GM12878 (cell line): Measurements from ENCODE around the gene MEAF6. TPM values are rescaled to one million over a fixed set of nuclear protein-coding genes. Genes with fewer than 3 reads are reported as not detected.
"Not testable (repeated sequence)": the region's sequence is repeated elsewhere in the genome, so short reads cannot be mapped to it uniquely, and the experiment has no call there.

Experiments used
- ATAC-seq: fragments of 200-7000 bp; cut with Tn5 transposase; 3 replicates; pipeline ENCODE4 v1.9.1; 2020; ENCODE audit warnings: mild to moderate bottlenecking, moderate library complexity
- BruUV-seq: library from RNA; stranded (reverse); fragments of 400-500 nt; replicated peaks from 2 replicates; lab custom pipeline; 2021; lab: Mats Ljungman, UMichigan
- CTCF ChIA-PET: fragments of 300-600 bp; sonication (Branson Sonifier 250); formaldehyde crosslinking; extraction: SDS; loops from one replicate; lab custom pipeline; 2021; ENCODE audit warnings: inconsistent platforms; lab: Yijun Ruan, JAX
- POLR2A ChIA-PET: fragments of 350-600 bp; formaldehyde crosslinking; extraction: SDS; loops from one replicate; lab custom pipeline; 2021; ENCODE audit warnings: inconsistent platforms; lab: Charles Lee
- RAD21 ChIA-PET: fragments of 300-600 bp; sonication (Branson Sonifier 250); formaldehyde crosslinking; loops from one replicate; lab custom pipeline; 2023; ENCODE audit warnings: antibody characterized with exemption; ENCODE audit not compliant: unreplicated experiment; lab: Charles Lee
- SMC1A ChIA-PET: fragments of 300-600 bp; sonication (Branson Sonifier 250); formaldehyde crosslinking; loops from one replicate; lab custom pipeline; 2023; ENCODE audit not compliant: unreplicated experiment, uncharacterized antibody; lab: Charles Lee
- DNase-seq: peaks from one replicate; pipeline ENCODE4 v3.0.0-alpha.2; 2011; ENCODE audit warnings: low read depth, low spot score
- FAIRE-seq: peaks from 3 replicates; lab custom pipeline; 2011; peaks lifted over from hg19 to GRCh38; lab: Jason Lieb, UNC
- H2AFZ ChIP-seq: 2 replicates; pipeline ENCODE4 v1.6.0; 2011; ENCODE audit warnings: low read depth, low read length, control low read depth; ENCODE audit not compliant: control insufficient read depth
- H3K27ac ChIP-seq: 2 replicates; pipeline ENCODE4 v1.5.1; 2011; ENCODE audit warnings: control low read depth; ENCODE audit not compliant: control insufficient read depth, insufficient read depth
- H3K27me3 ChIP-seq, 2 experiments: replicated peaks in 1 of 2; 2 replicates each; pipeline versions ENCODE4 v1.6.0 to v1.6.1; 2011; ENCODE audit warnings: low read length in 1 of 2; ENCODE audit not compliant: control insufficient read depth in 2 of 2, insufficient read depth in 2 of 2
- H3K36me3 ChIP-seq, 2 experiments: 2 replicates each; pipeline ENCODE4 v1.5.1; 2011; ENCODE audit warnings: low read length in 1 of 2; ENCODE audit not compliant: control insufficient read depth in 2 of 2, insufficient read depth in 2 of 2
- H3K4me1 ChIP-seq: 2 replicates; pipeline ENCODE4 v1.6.1; 2011; ENCODE audit warnings: mild to moderate bottlenecking, low read length, moderate library complexity, mixed read lengths; ENCODE audit not compliant: control insufficient read depth, insufficient read depth
- H3K4me2 ChIP-seq: 2 replicates; pipeline ENCODE4 v1.6.0; 2011; ENCODE audit warnings: control low read depth; ENCODE audit not compliant: control insufficient read depth, insufficient read depth
- H3K4me3 ChIP-seq: fragments of 200-600 bp; sonication (generic); 2 replicates; pipeline ENCODE4 v1.5.1; 2016
- H3K79me2 ChIP-seq: 2 replicates; pipeline ENCODE4 v1.6.0; 2011; ENCODE audit warnings: low read length; ENCODE audit not compliant: control insufficient read depth, insufficient read depth
- H3K9ac ChIP-seq: 2 replicates; pipeline ENCODE4 v1.8.0; 2011; ENCODE audit warnings: low read length, control low read depth, mixed read lengths; ENCODE audit not compliant: control insufficient read depth, insufficient read depth
- H3K9me3 ChIP-seq: replicated peaks from 3 replicates; pipeline ENCODE4 v1.5.1; 2011; ENCODE audit warnings: mild to moderate bottlenecking, low read length; ENCODE audit not compliant: control insufficient read depth, insufficient read depth
- H4K20me1 ChIP-seq: 2 replicates; pipeline ENCODE4 v1.6.0; 2011; ENCODE audit not compliant: control insufficient read depth, insufficient read depth
- SREBF2 ChIP-seq: IDR thresholded peaks from 2 replicates; pipeline ENCODE4 v1.6.1; 2012; ENCODE audit warnings: mild to moderate bottlenecking, low read length
- WGBS: methylation state at CpG from one replicate; pipeline ENCODE4 v1.1.6; 2016; ENCODE audit warnings: low lambda C conversion rate; ENCODE audit not compliant: insufficient replicate concordance, insufficient coverage; ENCODE audit errors: missing lambda C conversion rate; 5-methylcytosine and 5-hydroxymethylcytosine counted together
- in situ Hi-C: fragments of 300-500 bp; cut with MboI; formaldehyde crosslinking; loops from 9 replicates; pipeline ENCODE4 v1.14.3; 2018; ENCODE audit warnings: mixed read lengths
- intact Hi-C: fragments of 100-400 bp; cut with micrococcal nuclease; formaldehyde crosslinking; loops from one replicate; pipeline ENCODE4 v1.14.2; 2022; ENCODE audit not compliant: unreplicated experiment
- polyA plus RNA-seq, 11 experiments: library from polyadenylated mRNA; depleted of rRNA in 4 of 11; unstranded in 6 of 11; stranded (reverse) in 5 of 11; fragments of >200 nt; fragmentation: Nextera tagmentation in 4 of 11; fragmentation: Illumina TruSeq in 1 of 11; extraction: Ambion mirVana in 4 of 11; extraction: Trizol in 1 of 11; gene quantifications; 1 replicate in 1 of 11; 2 replicates in 10 of 11; pipeline versions ENCODE4 v1.2.1 to v1.2.3, GENCODE V29; 2011 to 2016; ENCODE audit warnings: inconsistent platforms in 2 of 11, missing spikeins in 2 of 11, low read depth in 1 of 11
- total RNA-seq, 4 experiments: library from RNA; depleted of rRNA in 3 of 4; stranded (reverse); fragments of >200 nt in 3 of 4; fragmentation: Illumina TruSeq in 1 of 4; extraction: Trizol in 1 of 4; gene quantifications; 2 replicates each; pipeline versions ENCODE4 v1.2.1 to v1.2.3, GENCODE V29; 2013 to 2021

The MEAF6 gene
- total and polyA plus RNA-seq, 10 of the 15 experiments (the other 5 are each of a cell fraction or from before 2014, with no cell fraction given) = 30.8 to 75.0 (median 58.1) TPM

- H3K9ac ChIP-seq, H3K4me1 ChIP-seq, H3K27ac ChIP-seq, H3K9me3 ChIP-seq, SMC1A ChIA-PET, H3K4me2 ChIP-seq, H2AFZ ChIP-seq, H4K20me1 ChIP-seq, DNase-seq, BruUV-seq, POLR2A ChIA-PET, intact Hi-C loops, H3K27me3 ChIP-seq, RAD21 ChIA-PET, H3K79me2 ChIP-seq, FAIRE-seq, H3K36me3 ChIP-seq, H3K4me3 ChIP-seq, ATAC-seq: not testable (repeated sequence)
- CTCF ChIA-PET = interaction anchor here (1.6 kb wide), 1 partner anchor 122 kb away, joined by 3 read pairs; no protein-coding TSS in a partner anchor
- WGBS = 74% methylated on average over 12 of the region's 12 CpGs
- in situ Hi-C loops = loop anchor here (5.0 kb wide), 1 partner anchor 122 kb away; no protein-coding TSS in a partner anchor
Observed at GRCh38 chr1:37559957-37560379, 45.4 kb upstream of the MEAF6 start.

DNA sequence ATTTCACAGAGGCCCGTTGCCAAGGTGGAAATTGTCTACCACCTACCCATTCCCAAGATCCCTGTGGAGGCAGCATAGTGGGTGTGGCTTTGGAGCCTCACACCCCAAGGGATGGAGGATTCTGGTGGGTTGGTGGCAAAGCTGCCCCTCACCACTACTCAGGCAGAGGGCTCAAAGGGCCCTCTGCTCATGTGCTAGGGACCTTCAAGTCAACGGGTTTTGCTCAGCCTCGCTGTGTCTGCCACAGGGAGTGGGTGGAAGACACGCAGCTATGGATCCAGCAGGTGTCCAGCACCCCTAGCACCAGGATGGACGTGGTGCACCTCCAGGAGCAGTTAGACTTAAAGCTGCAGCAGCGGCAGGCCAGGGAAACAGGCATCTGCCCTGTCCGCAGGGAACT lies 44.5 kb upstream of the MEAF6 start:
- no TSS peak for BruUV-seq
- CTCF ChIA-PET = interaction anchor here (2.9 kb wide), 1 partner anchor 122 kb away, joined by 11 read pairs; no protein-coding TSS in a partner anchor
- Histone ChIP-seq H3K27me3 (no peaks in the 10 kb centered on the region), H3K9me3 (peaks cover 2% of the 10 kb centered on the region; the same call in 1 of the 3 replicates), H3K9ac (no peak overlapping the region), H3K4me1 (0 out of 2 replicates have a peak, but pooled peaks cover 2% of the 10 kb centered on the region), H4K20me1 (no peaks in the 10 kb centered on the region), H2AFZ (no peak overlapping the region), H3K4me3 (no peak overlapping the region), H3K36me3 (no peaks in the 10 kb centered on the region; a peak in 2 of 4 replicates), H3K4me2 (no peak overlapping the region), H3K27ac (no peak overlapping the region), H3K79me2 (peaks cover under 1% of the 10 kb centered on the region)
- POLR2A ChIA-PET = no interaction called here
- TF ChIP-seq SREBF2 = no peak
- DNase-seq (no peak), FAIRE-seq (no peak), ATAC-seq (no peak)
- SMC1A ChIA-PET = no interaction called here
- RAD21 ChIA-PET = no interaction called here
- 56% methylated on average over 7 of the region's 7 CpGs for WGBS
- intact Hi-C loops = no loop called here
- in situ Hi-C loops = loop anchor here (5.0 kb wide), 1 partner anchor 123 kb away; no protein-coding TSS in a partner anchor
